Erythroblast (primary cell): ENCODE results near the gene SLC9B2.

Source experiments
- GATA1 ChIP-seq: IDR thresholded peaks from 2 replicates; pipeline ENCODE4 v1.6.1; 2011; ENCODE audit warnings: low read depth, mild to moderate bottlenecking, control low read depth, low read length, moderate library complexity
- POLR2A ChIP-seq: IDR thresholded peaks from 2 replicates; pipeline ENCODE4 v1.6.1; 2011; ENCODE audit warnings: mild to moderate bottlenecking, low read length

DNA sequence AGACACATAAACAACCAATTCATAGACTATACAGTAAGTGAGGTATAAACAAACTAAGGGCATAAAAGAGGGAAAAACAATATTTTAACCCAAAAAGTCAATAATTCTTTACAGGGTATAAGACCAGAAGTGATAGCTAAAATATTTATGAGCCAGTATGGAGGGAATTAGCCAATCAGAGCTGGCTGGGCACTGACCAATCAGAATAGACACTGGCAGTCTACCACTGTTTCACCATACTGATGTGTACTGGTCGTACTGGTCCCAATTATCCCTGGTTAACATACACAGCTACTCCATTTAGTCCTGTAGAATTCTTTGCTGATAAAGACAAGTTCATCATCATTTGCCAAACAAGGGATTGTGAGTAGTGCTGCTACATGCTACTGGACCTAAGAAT is 47.3 kb downstream of the SLC9B2 start:
- TF ChIP-seq POLR2A (no peak), GATA1 (no peak)
